Measurements from ENCODE around the gene DNM3.

DNM3 gene

GRCh38 chr1:171865106-171865505 is 23.8 kb downstream of the DNM3 start:
- DNase-seq (ENCODE audit: low read depth), result no peak
- H3K4me3 ChIP-seq (replicated peaks; ENCODE audit: low read depth, low read length), result no peak overlapping the region
- TF ChIP-seq CTCF (IDR thresholded peaks at IDR 0.05; ENCODE audit: low read length, missing control alignments), result no peak

GRCh38 chr1:171867236-171867635 is 25.9 kb downstream of the DNM3 start:
- no peak overlapping the region for H3K4me3 ChIP-seq (replicated peaks; ENCODE audit: low read depth, low read length)
- no peak for TF ChIP-seq CTCF (IDR thresholded peaks at IDR 0.05; ENCODE audit: low read length, missing control alignments)
- no peak for DNase-seq (ENCODE audit: low read depth)

- DNase-seq (ENCODE audit: low read depth), result peak; percentile 20
- no peak for TF ChIP-seq CTCF (IDR thresholded peaks at IDR 0.05; ENCODE audit: low read length, missing control alignments)
- H3K4me3 ChIP-seq (replicated peaks; ENCODE audit: low read depth, low read length), result no peak overlapping the region
Observed at GRCh38 chr1:171868217-171868803, 27.0 kb downstream of the DNM3 start.

- no peak overlapping the region for H3K4me3 ChIP-seq (replicated peaks; ENCODE audit: low read depth, low read length)
- DNase-seq (ENCODE audit: low read depth), result peak; percentile 6
Observed at GRCh38 chr1:171869097-171869496, 27.8 kb downstream of the DNM3 start.

GRCh38 chr1:171871848-171872247 is 30.6 kb downstream of the DNM3 start:
- TF ChIP-seq CTCF (IDR thresholded peaks at IDR 0.05; ENCODE audit: low read length, missing control alignments), result no peak
- H3K4me3 ChIP-seq (replicated peaks; ENCODE audit: low read depth, low read length), result no peak overlapping the region
- no peak for DNase-seq (ENCODE audit: low read depth)

More at GRCh38 chr1:171869097-171869496, 27.8 kb downstream of the DNM3 start:
- no peak for TF ChIP-seq CTCF (IDR thresholded peaks at IDR 0.05; ENCODE audit: low read length, missing control alignments)

GRCh38 chr1:171872430-171872829 is 31.1 kb downstream of the DNM3 start:
- no peak for DNase-seq (ENCODE audit: low read depth)
- no peak overlapping the region for H3K4me3 ChIP-seq (replicated peaks; ENCODE audit: low read depth, low read length)
- TF ChIP-seq CTCF (IDR thresholded peaks at IDR 0.05; ENCODE audit: low read length, missing control alignments), result no peak

GRCh38 chr1:171873664-171874063 is 32.4 kb downstream of the DNM3 start:
- no peak overlapping the region for H3K4me3 ChIP-seq (replicated peaks; ENCODE audit: low read depth, low read length)
- TF ChIP-seq CTCF (IDR thresholded peaks at IDR 0.05; ENCODE audit: low read length, missing control alignments), result no peak
- no peak for DNase-seq (ENCODE audit: low read depth)
